HL-60 (cell line): ENCODE measurements around the gene H2BK1.

Experiments
- DNase-seq, 2 experiments: peaks; one replicate each; pipeline ENCODE4 v3.0.0-alpha.2; 2010 to 2020; ENCODE audit warnings: low read depth in 1 of 2, low spot score in 1 of 2
- H3K27ac ChIP-seq: fragments of 250-450 bp; sonication (Bioruptor Pico); replicated peaks from 2 replicates; pipeline ENCODE4 v1.5.1; 2020; ENCODE audit warnings: mild to moderate bottlenecking, moderate library complexity
- H3K27me3 ChIP-seq: fragments of 250-450 bp; sonication (Bioruptor Pico); 2 replicates; pipeline ENCODE4 v1.5.1; 2021; ENCODE audit warnings: mild to moderate bottlenecking, moderate library complexity; ENCODE audit not compliant: insufficient read depth, poor library complexity, severe bottlenecking
- H3K4me3 ChIP-seq: replicated peaks from 2 replicates; pipeline ENCODE4 v1.5.1; 2011; ENCODE audit warnings: mild to moderate bottlenecking, control low read depth, low read length; ENCODE audit not compliant: insufficient read depth
- GABPA ChIP-seq: IDR thresholded peaks from 2 replicates; pipeline ENCODE4 v1.6.1; 2012; ENCODE audit warnings: low read depth
- POLR2AphosphoS5 ChIP-seq: IDR thresholded peaks from 2 replicates; pipeline ENCODE4 v1.6.1; 2012; ENCODE audit warnings: low read depth
- SPI1 ChIP-seq: IDR thresholded peaks from 2 replicates; pipeline ENCODE4 v1.6.1; 2012; ENCODE audit warnings: low read depth, mild to moderate bottlenecking, borderline replicate concordance
- TF ChIP-seq, protein P1 (sequence below): IDR thresholded peaks from 2 replicates; pipeline ENCODE4 v1.6.1; 2012; ENCODE audit warnings: low read depth; ENCODE audit not compliant: insufficient replicate concordance
- TF ChIP-seq, protein P2 (sequence below): IDR thresholded peaks from one replicate; pipeline ENCODE4 v1.5.1; 2011; ENCODE audit warnings: low read length, control low read depth, inconsistent platforms; ENCODE audit not compliant: insufficient read depth

H2BK1 gene

DNA sequence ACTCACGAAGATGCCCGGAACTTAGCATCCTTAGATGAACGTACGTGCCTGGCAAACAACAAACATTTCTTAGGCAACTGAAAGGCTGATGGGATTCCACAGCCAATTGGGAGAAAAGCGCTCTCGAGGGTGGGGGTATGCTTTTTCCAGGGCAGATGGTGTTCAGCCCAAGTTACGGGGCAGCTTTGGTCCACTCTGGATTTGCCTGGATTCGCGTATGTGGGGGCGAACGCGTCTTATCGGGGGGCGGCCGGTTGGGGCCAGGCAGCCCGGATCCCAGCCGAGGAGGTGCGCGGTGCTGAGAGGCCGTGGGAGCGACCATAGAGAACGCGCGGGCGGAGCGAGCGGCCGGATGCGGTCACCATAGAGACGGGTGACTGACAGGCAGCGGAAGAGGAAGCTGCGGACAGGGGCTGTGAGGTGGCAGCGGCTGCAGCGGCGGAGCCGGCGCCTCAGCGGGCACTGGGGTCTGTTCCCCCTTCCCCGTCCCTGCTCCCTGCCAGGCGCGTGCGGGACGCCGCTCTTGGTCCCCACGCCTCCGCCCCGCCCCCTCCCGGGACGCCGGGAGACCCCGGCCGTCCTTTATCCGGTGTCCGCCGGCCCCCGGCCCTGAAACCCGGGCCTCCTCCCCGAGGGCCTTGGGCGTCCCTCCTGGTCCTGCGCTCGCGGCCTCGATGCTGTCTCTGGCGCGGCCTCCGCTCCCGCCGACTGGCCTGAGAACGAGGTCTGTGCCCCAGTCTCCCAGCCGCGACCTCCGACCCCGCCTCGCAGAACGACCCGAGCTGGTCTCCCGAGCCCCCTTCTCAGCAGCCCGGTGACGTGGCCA, 22.0 kb upstream of the H2BK1 start, which contains the start of gene CHPF2:
TSS of gene CHPF2 (plus strand) at position 393 of the 826 bp plus-strand sequence. CDS start 1,529 bp downstream, outside the sequence.
- Histone ChIP-seq H3K4me3 (peak within 1 kb of the TSS; percentile 93), H3K27ac (peak within 1 kb of the TSS; percentile 79), H3K27me3 (no peaks in the 10 kb centered on the region)
- TF ChIP-seq, protein P1, sequence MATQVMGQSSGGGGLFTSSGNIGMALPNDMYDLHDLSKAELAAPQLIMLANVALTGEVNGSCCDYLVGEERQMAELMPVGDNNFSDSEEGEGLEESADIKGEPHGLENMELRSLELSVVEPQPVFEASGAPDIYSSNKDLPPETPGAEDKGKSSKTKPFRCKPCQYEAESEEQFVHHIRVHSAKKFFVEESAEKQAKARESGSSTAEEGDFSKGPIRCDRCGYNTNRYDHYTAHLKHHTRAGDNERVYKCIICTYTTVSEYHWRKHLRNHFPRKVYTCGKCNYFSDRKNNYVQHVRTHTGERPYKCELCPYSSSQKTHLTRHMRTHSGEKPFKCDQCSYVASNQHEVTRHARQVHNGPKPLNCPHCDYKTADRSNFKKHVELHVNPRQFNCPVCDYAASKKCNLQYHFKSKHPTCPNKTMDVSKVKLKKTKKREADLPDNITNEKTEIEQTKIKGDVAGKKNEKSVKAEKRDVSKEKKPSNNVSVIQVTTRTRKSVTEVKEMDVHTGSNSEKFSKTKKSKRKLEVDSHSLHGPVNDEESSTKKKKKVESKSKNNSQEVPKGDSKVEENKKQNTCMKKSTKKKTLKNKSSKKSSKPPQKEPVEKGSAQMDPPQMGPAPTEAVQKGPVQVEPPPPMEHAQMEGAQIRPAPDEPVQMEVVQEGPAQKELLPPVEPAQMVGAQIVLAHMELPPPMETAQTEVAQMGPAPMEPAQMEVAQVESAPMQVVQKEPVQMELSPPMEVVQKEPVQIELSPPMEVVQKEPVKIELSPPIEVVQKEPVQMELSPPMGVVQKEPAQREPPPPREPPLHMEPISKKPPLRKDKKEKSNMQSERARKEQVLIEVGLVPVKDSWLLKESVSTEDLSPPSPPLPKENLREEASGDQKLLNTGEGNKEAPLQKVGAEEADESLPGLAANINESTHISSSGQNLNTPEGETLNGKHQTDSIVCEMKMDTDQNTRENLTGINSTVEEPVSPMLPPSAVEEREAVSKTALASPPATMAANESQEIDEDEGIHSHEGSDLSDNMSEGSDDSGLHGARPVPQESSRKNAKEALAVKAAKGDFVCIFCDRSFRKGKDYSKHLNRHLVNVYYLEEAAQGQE = no peak
- TF ChIP-seq SPI1 = peak; percentile 66; the same call in 1 of the 2 replicates
- peak; percentile 68; the same call in 1 of the 2 replicates for TF ChIP-seq POLR2AphosphoS5
- peak; percentile 81 for TF ChIP-seq GABPA
- DNase-seq = peak; percentile 86 to 94

DNA sequence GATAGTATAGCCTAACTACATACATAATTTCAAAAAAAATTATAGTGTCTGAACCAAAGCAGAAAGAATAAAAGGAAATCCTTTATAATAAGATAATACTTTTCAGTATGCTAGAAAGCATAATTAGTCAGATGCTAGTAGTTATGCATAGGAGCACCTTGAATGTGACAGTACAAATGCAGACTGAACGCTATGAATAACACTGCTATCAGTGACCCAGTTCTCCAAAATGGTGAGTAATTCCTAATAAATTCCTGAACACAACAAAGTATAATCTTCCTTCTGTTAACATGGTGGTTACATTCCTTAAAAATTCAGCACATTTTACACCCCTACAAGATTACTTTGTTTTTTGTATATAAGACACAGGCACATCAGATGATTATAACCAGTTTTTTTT, 20.8 kb upstream of the H2BK1 start:
- TF ChIP-seq, protein P2, sequence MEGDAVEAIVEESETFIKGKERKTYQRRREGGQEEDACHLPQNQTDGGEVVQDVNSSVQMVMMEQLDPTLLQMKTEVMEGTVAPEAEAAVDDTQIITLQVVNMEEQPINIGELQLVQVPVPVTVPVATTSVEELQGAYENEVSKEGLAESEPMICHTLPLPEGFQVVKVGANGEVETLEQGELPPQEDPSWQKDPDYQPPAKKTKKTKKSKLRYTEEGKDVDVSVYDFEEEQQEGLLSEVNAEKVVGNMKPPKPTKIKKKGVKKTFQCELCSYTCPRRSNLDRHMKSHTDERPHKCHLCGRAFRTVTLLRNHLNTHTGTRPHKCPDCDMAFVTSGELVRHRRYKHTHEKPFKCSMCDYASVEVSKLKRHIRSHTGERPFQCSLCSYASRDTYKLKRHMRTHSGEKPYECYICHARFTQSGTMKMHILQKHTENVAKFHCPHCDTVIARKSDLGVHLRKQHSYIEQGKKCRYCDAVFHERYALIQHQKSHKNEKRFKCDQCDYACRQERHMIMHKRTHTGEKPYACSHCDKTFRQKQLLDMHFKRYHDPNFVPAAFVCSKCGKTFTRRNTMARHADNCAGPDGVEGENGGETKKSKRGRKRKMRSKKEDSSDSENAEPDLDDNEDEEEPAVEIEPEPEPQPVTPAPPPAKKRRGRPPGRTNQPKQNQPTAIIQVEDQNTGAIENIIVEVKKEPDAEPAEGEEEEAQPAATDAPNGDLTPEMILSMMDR = no peak
- no peak for TF ChIP-seq SPI1
- TF ChIP-seq POLR2AphosphoS5 = no peak
- TF ChIP-seq GABPA = no peak
- TF ChIP-seq, protein P1 = no peak
- Histone ChIP-seq H3K27me3 (no peaks in the 10 kb centered on the region), H3K4me3 (no peak overlapping the region), H3K27ac (no peak overlapping the region)
- no peak for DNase-seq

DNA sequence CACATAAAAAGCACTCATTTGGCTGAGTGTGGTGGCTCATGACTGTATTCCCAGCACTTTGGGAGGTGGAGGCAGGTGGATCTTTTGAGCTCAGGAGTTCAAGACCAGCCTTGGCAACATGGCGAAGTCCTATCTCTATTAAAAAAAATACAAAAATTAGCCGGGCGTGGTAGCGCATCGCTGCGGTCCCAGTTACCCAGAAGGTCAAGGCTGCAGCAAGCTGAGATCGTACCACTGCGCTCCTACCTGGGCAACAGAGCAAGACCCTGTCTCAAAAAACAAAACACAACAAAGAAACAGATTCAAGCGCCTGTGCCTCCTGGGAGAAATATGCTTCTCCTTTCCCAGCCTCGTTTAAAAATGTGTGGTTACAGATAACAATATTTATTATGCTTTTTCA, 19.0 kb upstream of the H2BK1 start:
- Histone ChIP-seq H3K27me3 (no peaks in the 10 kb centered on the region), H3K27ac (no peak overlapping the region), H3K4me3 (no peak overlapping the region)

More for the DNA sequence above, 19.0 kb upstream of the H2BK1 start:
- TF ChIP-seq, protein P1 = no peak
- TF ChIP-seq, protein P2 = no peak
- no peak for TF ChIP-seq SPI1
- no peak for DNase-seq
